Measurements from ENCODE around the gene CAD.

Gene CAD

GRCh38 chr2:27249891-27250651 is 32.9 kb downstream of the CAD start:
- TF ChIP-seq GATA3 (IDR thresholded peaks at IDR 0.05; ENCODE audit: low read depth, low read length) (no peak), GATA2 (IDR thresholded peaks at IDR 0.05; ENCODE audit: low read depth, low read length) (no peak)

- no peak for TF ChIP-seq GATA3 (IDR thresholded peaks at IDR 0.05; ENCODE audit: low read depth, low read length)
- TF ChIP-seq GATA2 (IDR thresholded peaks at IDR 0.05; ENCODE audit: low read depth, low read length): no peak
Observed at GRCh38 chr2:27250652-27251379, 33.6 kb downstream of the CAD start.

- no peak for TF ChIP-seq GATA2 (IDR thresholded peaks at IDR 0.05; ENCODE audit: low read depth, low read length)
- TF ChIP-seq GATA3 (IDR thresholded peaks at IDR 0.05; ENCODE audit: low read depth, low read length): no peak
Observed at GRCh38 chr2:27251766-27252165, 34.6 kb downstream of the CAD start.

- TF ChIP-seq GATA2 (IDR thresholded peaks at IDR 0.05; ENCODE audit: low read depth, low read length) (peak; percentile 70), GATA3 (IDR thresholded peaks at IDR 0.05; ENCODE audit: low read depth, low read length) (no peak)
Observed at GRCh38 chr2:27255187-27255586, 38.0 kb downstream of the CAD start.

GRCh38 chr2:27255660-27256059 is 38.5 kb downstream of the CAD start:
- TF ChIP-seq GATA3 (IDR thresholded peaks at IDR 0.05; ENCODE audit: low read depth, low read length) (no peak), GATA2 (IDR thresholded peaks at IDR 0.05; ENCODE audit: low read depth, low read length) (no peak)

- TF ChIP-seq GATA3 (IDR thresholded peaks at IDR 0.05; ENCODE audit: low read depth, low read length) (no peak), GATA2 (IDR thresholded peaks at IDR 0.05; ENCODE audit: low read depth, low read length) (no peak)
Observed at GRCh38 chr2:27256855-27257454, 39.8 kb downstream of the CAD start.

GRCh38 chr2:27258051-27258450 is 40.9 kb downstream of the CAD start:
- TF ChIP-seq GATA2 (IDR thresholded peaks at IDR 0.05; ENCODE audit: low read depth, low read length): no peak
- no peak for TF ChIP-seq GATA3 (IDR thresholded peaks at IDR 0.05; ENCODE audit: low read depth, low read length)

GRCh38 chr2:27261241-27261925 is 44.2 kb downstream of the CAD start:
- TF ChIP-seq GATA2 (IDR thresholded peaks at IDR 0.05; ENCODE audit: low read depth, low read length) (no peak), GATA3 (IDR thresholded peaks at IDR 0.05; ENCODE audit: low read depth, low read length) (no peak)

- TF ChIP-seq GATA3 (IDR thresholded peaks at IDR 0.05; ENCODE audit: low read depth, low read length) (no peak), GATA2 (IDR thresholded peaks at IDR 0.05; ENCODE audit: low read depth, low read length) (no peak)
Observed at GRCh38 chr2:27261926-27262298, 44.7 kb downstream of the CAD start.

GRCh38 chr2:27262379-27263286 is 45.5 kb downstream of the CAD start, which contains the start of gene SLC30A3:
Gene SLC30A3 (minus strand): TSS chr2:27263047. CDS start chr2:27262906, 141 bp downstream.
- no peak for TF ChIP-seq GATA2 (IDR thresholded peaks at IDR 0.05; ENCODE audit: low read depth, low read length)
- TF ChIP-seq GATA3 (IDR thresholded peaks at IDR 0.05; ENCODE audit: low read depth, low read length): no peak

- no peak for TF ChIP-seq GATA3 (IDR thresholded peaks at IDR 0.05; ENCODE audit: low read depth, low read length)
- no peak for TF ChIP-seq GATA2 (IDR thresholded peaks at IDR 0.05; ENCODE audit: low read depth, low read length)
Observed at GRCh38 chr2:27263287-27264252, 46.4 kb downstream of the CAD start.

GRCh38 chr2:27264253-27264752 is 47.1 kb downstream of the CAD start:
- TF ChIP-seq GATA3 (IDR thresholded peaks at IDR 0.05; ENCODE audit: low read depth, low read length) (no peak), GATA2 (IDR thresholded peaks at IDR 0.05; ENCODE audit: low read depth, low read length) (no peak)

All from SH-SY5Y (cell line).